SU-DHL-6 (cell line): ENCODE data around the gene ERCC3.
"Not testable (repeated sequence)": the region's sequence is repeated elsewhere in the genome, so short reads cannot be mapped to it uniquely, and the experiment has no call there.

Experiments
- H2AFZ ChIP-seq: fragments of 200-600 bp; sonication (generic); 2 replicates; pipeline ENCODE4 v1.6.1; 2014; ENCODE audit warnings: low read depth, mild to moderate bottlenecking, moderate library complexity, mixed read lengths, antibody characterized with exemption, low read length; ENCODE audit not compliant: severe bottlenecking
- H3F3A ChIP-seq: fragments of 200-600 bp; shearing (Covaris generic); 2 replicates; pipeline ENCODE4 v1.6.0; 2016; ENCODE audit warnings: antibody characterized with exemption, mild to moderate bottlenecking; ENCODE audit not compliant: insufficient read depth
- H3K27ac ChIP-seq: fragments of 200-600 bp; sonication (generic); 2 replicates; pipeline ENCODE4 v1.5.1; 2016; ENCODE audit warnings: low read depth, mild to moderate bottlenecking, low read length, moderate library complexity, mixed read lengths
- H3K27me3 ChIP-seq: fragments of 200-600 bp; sonication (generic), shearing (Covaris generic); 2 replicates; pipeline ENCODE4 v1.6.0; 2014; ENCODE audit warnings: mild to moderate bottlenecking, low read length
- H3K36me3 ChIP-seq: fragments of 200-600 bp; sonication (generic); 2 replicates; pipeline ENCODE4 v1.6.1; 2014; ENCODE audit warnings: mild to moderate bottlenecking, low read length, mixed read lengths
- H3K4me2 ChIP-seq: fragments of 300-600, 200-600 bp; shearing (Covaris generic), sonication (generic); 2 replicates; pipeline ENCODE4 v1.6.0; 2014; ENCODE audit warnings: low read length, low read depth, mild to moderate bottlenecking; ENCODE audit not compliant: poor library complexity, severe bottlenecking
- H3K4me3 ChIP-seq: fragments of 200-600 bp; sonication (generic); 2 replicates; pipeline ENCODE4 v1.5.1; 2014; ENCODE audit warnings: antibody characterized with exemption, low read length, mild to moderate bottlenecking, mixed read lengths; ENCODE audit not compliant: insufficient read depth, poor library complexity, severe bottlenecking
- H3K79me2 ChIP-seq: fragments of 200-600 bp; sonication (generic); 2 replicates; pipeline ENCODE4 v1.6.1; 2014; ENCODE audit warnings: mild to moderate bottlenecking, low read length, moderate library complexity; ENCODE audit not compliant: insufficient read depth
- H3K9ac ChIP-seq: fragments of 200-600 bp; sonication (generic); 2 replicates; pipeline ENCODE4 v1.7.0; 2014; ENCODE audit warnings: mild to moderate bottlenecking, low read length
- H3K9me2 ChIP-seq: fragments of 200-600 bp; sonication (generic); replicated peaks from 2 replicates; pipeline ENCODE4 v1.6.1; 2014; ENCODE audit warnings: low read length; ENCODE audit not compliant: insufficient read depth
- H3K9me3 ChIP-seq: fragments of 200-600 bp; sonication (generic); 2 replicates; pipeline ENCODE4 v1.6.1; 2014; ENCODE audit warnings: low read length, mixed read lengths; ENCODE audit not compliant: insufficient read depth
- H4K20me1 ChIP-seq: fragments of 200-600 bp; sonication (generic); 2 replicates; pipeline ENCODE4 v1.6.1; 2014; ENCODE audit warnings: low read depth, mild to moderate bottlenecking, antibody characterized with exemption, low read length, moderate library complexity, mixed read lengths
- CTCF ChIP-seq: fragments of 200-600 bp; sonication (generic); IDR thresholded peaks from one replicate; pipeline ENCODE4 v1.5.1; 2017; ENCODE audit warnings: antibody characterized with exemption, mild to moderate bottlenecking, low read length, moderate library complexity; ENCODE audit not compliant: insufficient read depth, poor library complexity, severe bottlenecking
- EZH2phosphoT487 ChIP-seq: fragments of 200-600 bp; sonication (generic), shearing (Covaris generic); conservative IDR thresholded peaks from 2 replicates; pipeline ENCODE4 v1.6.1; 2018; ENCODE audit warnings: mild to moderate bottlenecking, antibody characterized with exemption, low read length, moderate library complexity, mixed read lengths

The ERCC3 gene

GRCh38 chr2:127229555-127229954, 64.4 kb downstream of the ERCC3 start:
- Histone ChIP-seq H3K27ac (no peak overlapping the region), H3K9me2 (no peaks in the 10 kb centered on the region), H3K9me3 (no peaks in the 10 kb centered on the region), H3K4me3 (no peak overlapping the region), H3F3A (no peaks in the 10 kb centered on the region), H3K79me2 (no peaks in the 10 kb centered on the region), H2AFZ (no peak overlapping the region), H3K27me3 (no peaks in the 10 kb centered on the region), H3K36me3 (no peaks in the 10 kb centered on the region), H3K9ac (no peak overlapping the region), H4K20me1 (no peaks in the 10 kb centered on the region), H3K4me2 (no peak overlapping the region)
- TF ChIP-seq EZH2phosphoT487 (no peak), CTCF (no peak)

GRCh38 chr2:127228102-127228501, 65.8 kb downstream of the ERCC3 start:
- H2AFZ ChIP-seq, result no peak overlapping the region
- no peak overlapping the region for H3K4me2 ChIP-seq
- H3K27ac ChIP-seq, result no peak overlapping the region
- no peaks in the 10 kb centered on the region for H3K27me3 ChIP-seq
- TF ChIP-seq EZH2phosphoT487, result no peak
- TF ChIP-seq CTCF, result no peak
- no peak overlapping the region for H3K9ac ChIP-seq
- no peaks in the 10 kb centered on the region for H3K9me3 ChIP-seq
- H3K9me2 ChIP-seq, result no peaks in the 10 kb centered on the region
- H3F3A ChIP-seq, result no peaks in the 10 kb centered on the region
- H3K4me3 ChIP-seq, result no peak overlapping the region
- H3K79me2 ChIP-seq, result no peaks in the 10 kb centered on the region
- H3K36me3 ChIP-seq, result no peaks in the 10 kb centered on the region
- no peaks in the 10 kb centered on the region for H4K20me1 ChIP-seq

GRCh38 chr2:127227264-127227660, 66.7 kb downstream of the ERCC3 start:
- not testable (repeated sequence) for H4K20me1 ChIP-seq, H3K79me2 ChIP-seq, H3K27me3 ChIP-seq, H3K36me3 ChIP-seq, H3K9me2 ChIP-seq, H2AFZ ChIP-seq, H3K4me3 ChIP-seq, H3F3A ChIP-seq, H3K9me3 ChIP-seq, H3K27ac ChIP-seq, H3K4me2 ChIP-seq, H3K9ac ChIP-seq

GRCh38 chr2:127226520-127227263, 67.3 kb downstream of the ERCC3 start:
- H3K36me3 ChIP-seq, result no peaks in the 10 kb centered on the region
- H3K9me2 ChIP-seq, result no peaks in the 10 kb centered on the region
- H2AFZ ChIP-seq, result no peak overlapping the region
- H3K27ac ChIP-seq, result no peak overlapping the region
- no peak overlapping the region for H3K4me2 ChIP-seq
- H3K27me3 ChIP-seq, result no peaks in the 10 kb centered on the region
- no peaks in the 10 kb centered on the region for H3K9me3 ChIP-seq
- no peaks in the 10 kb centered on the region for H3F3A ChIP-seq
- no peaks in the 10 kb centered on the region for H4K20me1 ChIP-seq
- TF ChIP-seq EZH2phosphoT487 (no peak), CTCF (no peak)
- H3K9ac ChIP-seq, result no peak overlapping the region
- H3K4me3 ChIP-seq, result no peak overlapping the region
- H3K79me2 ChIP-seq, result no peaks in the 10 kb centered on the region
